Glomerular visceral epithelial cell (primary cell): ENCODE data around the gene ADM2.
"Not testable (repeated sequence)": the region's sequence is repeated elsewhere in the genome, so short reads cannot be mapped to it uniquely, and the experiment has no call there.

Source experiments
- DNase-seq: peaks from one replicate; pipeline ENCODE4 v3.0.0-alpha.2; 2016; ENCODE audit errors: extremely low spot score

Gene ADM2

GRCh38 chr22:50481440-50482106 is at the start of gene ADM2:
Gene ADM2, plus strand, starts transcription at chr22:50481543. Its CDS starts 305 bp downstream, at chr22:50481848.
- no peak for DNase-seq

GRCh38 chr22:50432131-50432876 is 49.0 kb upstream of the ADM2 start:
- DNase-seq, result no peak

GRCh38 chr22:50432877-50433510 is 48.3 kb upstream of the ADM2 start:
- DNase-seq, result not testable (repeated sequence)

- DNase-seq, result no peak
Observed at GRCh38 chr22:50434849-50435248, 46.5 kb upstream of the ADM2 start.

GRCh38 chr22:50435291-50436014 is 45.9 kb upstream of the ADM2 start:
- no peak for DNase-seq

- DNase-seq, result no peak
Observed at GRCh38 chr22:50436015-50436830, 45.1 kb upstream of the ADM2 start.

GRCh38 chr22:50436841-50437341 is 44.5 kb upstream of the ADM2 start:
- no peak for DNase-seq

GRCh38 chr22:50437511-50438304 is 43.6 kb upstream of the ADM2 start:
- DNase-seq, result no peak

- no peak for DNase-seq
Observed at GRCh38 chr22:50438305-50439275, 42.8 kb upstream of the ADM2 start.

GRCh38 chr22:50439314-50439870 is 42.0 kb upstream of the ADM2 start:
- DNase-seq, result no peak

GRCh38 chr22:50439871-50440331 is 41.4 kb upstream of the ADM2 start:
- DNase-seq, result no peak

GRCh38 chr22:50440544-50441249 is 40.6 kb upstream of the ADM2 start:
- no peak for DNase-seq

- no peak for DNase-seq
Observed at GRCh38 chr22:50441428-50441993, 39.8 kb upstream of the ADM2 start.

GRCh38 chr22:50443197-50443596 is 38.1 kb upstream of the ADM2 start:
- no peak for DNase-seq

- DNase-seq, result no peak
Observed at GRCh38 chr22:50443801-50444625, 37.3 kb upstream of the ADM2 start.

GRCh38 chr22:50444663-50445062 is 36.7 kb upstream of the ADM2 start:
- peak; percentile 43 for DNase-seq
